ENCODE data around the gene SFSWAP. TPM values are rescaled to one million over a fixed set of nuclear protein-coding genes. Genes with fewer than 3 reads are reported as not detected.
A peak's percentile ranks its signal among the peaks of the same experiment; 100 is the strongest.

Gene SFSWAP
- total and polyA plus RNA-seq, 3 donors from 2014 or later = 37.7 to 68.4 (median 62.4) TPM

GRCh38 chr12:131733874-131734273, 23.0 kb downstream of the SFSWAP start:
- Histone ChIP-seq H3K27me3 (no peaks in the 10 kb centered on the region), H3K4me1 (no peaks in the 10 kb centered on the region)
- intact Hi-C loops (cut with DNase I; ENCODE audit: low total_unique reads) = no loop called here

GRCh38 chr12:131734336-131735152, 23.7 kb downstream of the SFSWAP start:
- no peaks in the 10 kb centered on the region for H3K9me3 ChIP-seq
- H3K27me3 ChIP-seq = no peaks in the 10 kb centered on the region
- intact Hi-C loops (cut with DNase I; ENCODE audit: low total_unique reads) = no loop called here
- TF ChIP-seq CTCF (IDR thresholded peaks at IDR 0.05) = no peak
- TF ChIP-seq POLR2A (IDR thresholded peaks at IDR 0.05) = no peak
- DNase-seq = peak; percentile 11
- no peaks in the 10 kb centered on the region for H3K36me3 ChIP-seq (ENCODE audit: low read depth, missing control alignments)
- no peaks in the 10 kb centered on the region for H3K4me1 ChIP-seq
- WGBS, 2 donors = 96 to 97% methylated on average over 30 of the region's 30 CpGs
- no peak overlapping the region for H3K27ac ChIP-seq
- no peak overlapping the region for H3K4me3 ChIP-seq

More at GRCh38 chr12:131733874-131734273, 23.0 kb downstream of the SFSWAP start:
- Histone ChIP-seq H3K9me3 (no peaks in the 10 kb centered on the region), H3K36me3 (ENCODE audit: low read depth, missing control alignments) (no peaks in the 10 kb centered on the region), H3K27ac (no peak overlapping the region), H3K4me3 (no peak overlapping the region)
- DNase-seq = no peak
- 87 to 93% methylated on average over 9 to 10 of the region's 10 CpGs for WGBS, 2 donors
- no peak for TF ChIP-seq POLR2A (IDR thresholded peaks at IDR 0.05)
- TF ChIP-seq CTCF (IDR thresholded peaks at IDR 0.05) = no peak

- no peaks in the 10 kb centered on the region for H3K4me1 ChIP-seq
- no peaks in the 10 kb centered on the region for H3K9me3 ChIP-seq
- H3K36me3 ChIP-seq (ENCODE audit: low read depth, missing control alignments) = no peaks in the 10 kb centered on the region
- DNase-seq = no peak
- 90 to 93% methylated on average over 10 of the region's 10 CpGs for WGBS, 2 donors
- H3K27ac ChIP-seq = no peak overlapping the region
- H3K27me3 ChIP-seq = no peaks in the 10 kb centered on the region
- intact Hi-C loops (cut with DNase I; ENCODE audit: low total_unique reads) = no loop called here
- no peak for TF ChIP-seq POLR2A (IDR thresholded peaks at IDR 0.05)
- TF ChIP-seq CTCF (IDR thresholded peaks at IDR 0.05) = no peak
- no peak overlapping the region for H3K4me3 ChIP-seq
Measured at GRCh38 chr12:131735153-131735456, 24.2 kb downstream of the SFSWAP start.

GRCh38 chr12:131735476-131736445, 24.9 kb downstream of the SFSWAP start:
- no peak overlapping the region for H3K27ac ChIP-seq
- H3K9me3 ChIP-seq = no peaks in the 10 kb centered on the region
- intact Hi-C loops (cut with DNase I; ENCODE audit: low total_unique reads) = no loop called here
- H3K27me3 ChIP-seq = no peaks in the 10 kb centered on the region
- H3K4me1 ChIP-seq = no peaks in the 10 kb centered on the region
- no peak overlapping the region for H3K4me3 ChIP-seq
- DNase-seq = peak; percentile 13
- H3K36me3 ChIP-seq (ENCODE audit: low read depth, missing control alignments) = no peaks in the 10 kb centered on the region
- 91% methylated on average over 15 of the region's 15 CpGs for WGBS, 2 donors
- no peak for TF ChIP-seq POLR2A (IDR thresholded peaks at IDR 0.05)

- no peaks in the 10 kb centered on the region for H3K36me3 ChIP-seq (ENCODE audit: low read depth, missing control alignments)
- no peak for DNase-seq
- intact Hi-C loops (cut with DNase I; ENCODE audit: low total_unique reads) = no loop called here
- TF ChIP-seq POLR2A (IDR thresholded peaks at IDR 0.05) (no peak), CTCF (IDR thresholded peaks at IDR 0.05) (no peak)
- no peaks in the 10 kb centered on the region for H3K9me3 ChIP-seq
- H3K4me1 ChIP-seq = no peaks in the 10 kb centered on the region
- no peaks in the 10 kb centered on the region for H3K27me3 ChIP-seq
- 89 to 90% methylated on average over 23 of the region's 23 CpGs for WGBS, 2 donors
- H3K4me3 ChIP-seq = no peak overlapping the region
- no peak overlapping the region for H3K27ac ChIP-seq
Measured at GRCh38 chr12:131736446-131737149, 25.7 kb downstream of the SFSWAP start.

All from testis (tissue), 3 donors.